Panc1 (cell line): ENCODE data around the gene FAM174B. TPM values are rescaled to one million over a fixed set of nuclear protein-coding genes. Genes with fewer than 3 reads are reported as not detected.

Experiments
- ATAC-seq: fragments of 200-7000 bp; cut with Tn5 transposase; 2 replicates; pipeline ENCODE4 v1.9.1; 2020; ENCODE audit warnings: mild to moderate bottlenecking, moderate library complexity
- BruUV-seq: library from RNA; stranded (reverse); fragments of 400-500 nt; replicated peaks from 2 replicates; lab custom pipeline; 2021; lab: Mats Ljungman, UMichigan
- CTCF ChIA-PET: fragments of 300-600 bp; sonication (Branson Sonifier 250); formaldehyde crosslinking; loops from one replicate; lab custom pipeline; 2022; ENCODE audit warnings: antibody characterized with exemption; lab: Charles Lee
- POLR2A ChIA-PET: fragments of 300-600 bp; sonication (Branson Sonifier 250); formaldehyde crosslinking; loops from one replicate; lab custom pipeline; 2022; ENCODE audit warnings: antibody characterized with exemption; lab: Charles Lee
- DNase-seq: peaks from one replicate; pipeline ENCODE4 v3.0.0-alpha.2; 2010; ENCODE audit warnings: low read depth, low spot score
- H3K27ac ChIP-seq: 2 replicates; pipeline ENCODE4 v1.5.1; 2011; ENCODE audit warnings: mild to moderate bottlenecking, low read length, inconsistent platforms
- H3K27me3 ChIP-seq: fragments of 200-500 bp; sonication (Bioruptor generic); 2 replicates; pipeline ENCODE4 v1.6.0; 2014; ENCODE audit warnings: low read length, inconsistent platforms; ENCODE audit not compliant: control insufficient read depth, insufficient read depth
- H3K36me3 ChIP-seq: fragments of 200-500 bp; sonication (Bioruptor generic); 2 replicates; pipeline ENCODE4 v1.5.1; 2014; ENCODE audit warnings: inconsistent platforms, mild to moderate bottlenecking, low read length, moderate library complexity; ENCODE audit not compliant: control insufficient read depth, insufficient read depth
- H3K4me1 ChIP-seq: 2 replicates; pipeline ENCODE4 v1.5.1; 2011; ENCODE audit warnings: inconsistent platforms, mild to moderate bottlenecking, low read length, moderate library complexity; ENCODE audit not compliant: control insufficient read depth, insufficient read depth
- H3K4me3 ChIP-seq, 2 experiments: 2 replicates each; pipeline ENCODE4 v1.5.1; 2011 to 2012; ENCODE audit warnings: low read depth in 2 of 2, low read length in 2 of 2, mild to moderate bottlenecking in 2 of 2, inconsistent platforms in 1 of 2, moderate library complexity in 1 of 2
- H3K9me3 ChIP-seq: fragments of 200-500 bp; sonication (Bioruptor generic); 2 replicates; pipeline ENCODE4 v1.5.1; 2014; ENCODE audit warnings: low read depth, mild to moderate bottlenecking, inconsistent platforms, low read length, moderate library complexity; ENCODE audit not compliant: control insufficient read depth, insufficient read depth
- POLR2AphosphoS5 ChIP-seq: IDR thresholded peaks from 2 replicates; pipeline ENCODE4 v1.6.1; 2012; ENCODE audit warnings: mild to moderate bottlenecking, low read depth, low read length, moderate library complexity
- SIN3A ChIP-seq: IDR thresholded peaks from 2 replicates; pipeline ENCODE4 v1.6.1; 2012; ENCODE audit warnings: low read depth, mild to moderate bottlenecking, low read length, moderate library complexity, borderline replicate concordance; ENCODE audit not compliant: insufficient read depth
- TCF7L2 ChIP-seq: IDR thresholded peaks from 2 replicates; pipeline ENCODE4 v1.6.1; 2011; ENCODE audit warnings: mild to moderate bottlenecking, low read depth, low read length, inconsistent platforms
- in situ Hi-C: cut with HindIII; loops from 2 replicates; pipeline ENCODE4 v1.10.0; 2016; ENCODE audit warnings: low sequenced_read_pairs, low pct_unique_long_range_greater_than_20kb
- intact Hi-C: fragments of 100-400 bp; cut with micrococcal nuclease; formaldehyde crosslinking; loops from one replicate; pipeline ENCODE4 v1.10.0; 2022; ENCODE audit not compliant: unreplicated experiment
- total RNA-seq: library from RNA; stranded (reverse); gene quantifications from one replicate; pipeline ENCODE4 v1.2.1, GENCODE V29; 2021; ENCODE audit not compliant: unreplicated experiment
- TF ChIP-seq, protein P1 (sequence below), 2 experiments: IDR thresholded peaks; 2 replicates each; pipeline ENCODE4 v1.6.1; 2011 to 2012; ENCODE audit warnings: low read depth in 2 of 2, control low read depth in 1 of 2, low read length in 1 of 2, mild to moderate bottlenecking in 1 of 2, moderate library complexity in 1 of 2; ENCODE audit not compliant: insufficient read depth in 1 of 2
- TF ChIP-seq, protein P2 (sequence below): fragments of 450-650 bp; IDR thresholded peaks from 2 replicates; pipeline ENCODE4 v1.5.1; 2017; ENCODE audit warnings: mild to moderate bottlenecking

Gene FAM174B
- total RNA-seq, 1 experiment from 2014 or later, result 30.7 TPM

DNA sequence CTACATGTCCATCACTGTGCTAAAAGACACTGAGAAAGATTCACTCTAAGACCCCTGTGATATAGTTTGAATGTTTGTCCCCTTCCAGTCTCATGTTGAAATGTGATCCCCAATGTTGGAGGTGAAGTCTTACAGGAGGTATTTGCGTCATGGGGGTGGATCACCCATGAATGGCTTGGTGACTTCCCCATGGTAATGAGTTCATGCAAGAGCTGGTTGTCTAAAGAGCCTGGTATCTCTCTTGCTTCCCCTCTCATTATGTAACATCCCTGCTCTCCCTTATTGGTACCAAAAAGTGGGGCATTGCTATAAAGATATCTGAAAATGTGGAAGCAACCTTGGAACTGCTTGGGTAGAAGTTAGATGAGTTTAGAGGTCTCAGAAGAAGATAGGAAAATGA, 32.2 kb upstream of the FAM174B start:
- H3K9me3 ChIP-seq, result no peaks in the 10 kb centered on the region
- TF ChIP-seq, protein P1, sequence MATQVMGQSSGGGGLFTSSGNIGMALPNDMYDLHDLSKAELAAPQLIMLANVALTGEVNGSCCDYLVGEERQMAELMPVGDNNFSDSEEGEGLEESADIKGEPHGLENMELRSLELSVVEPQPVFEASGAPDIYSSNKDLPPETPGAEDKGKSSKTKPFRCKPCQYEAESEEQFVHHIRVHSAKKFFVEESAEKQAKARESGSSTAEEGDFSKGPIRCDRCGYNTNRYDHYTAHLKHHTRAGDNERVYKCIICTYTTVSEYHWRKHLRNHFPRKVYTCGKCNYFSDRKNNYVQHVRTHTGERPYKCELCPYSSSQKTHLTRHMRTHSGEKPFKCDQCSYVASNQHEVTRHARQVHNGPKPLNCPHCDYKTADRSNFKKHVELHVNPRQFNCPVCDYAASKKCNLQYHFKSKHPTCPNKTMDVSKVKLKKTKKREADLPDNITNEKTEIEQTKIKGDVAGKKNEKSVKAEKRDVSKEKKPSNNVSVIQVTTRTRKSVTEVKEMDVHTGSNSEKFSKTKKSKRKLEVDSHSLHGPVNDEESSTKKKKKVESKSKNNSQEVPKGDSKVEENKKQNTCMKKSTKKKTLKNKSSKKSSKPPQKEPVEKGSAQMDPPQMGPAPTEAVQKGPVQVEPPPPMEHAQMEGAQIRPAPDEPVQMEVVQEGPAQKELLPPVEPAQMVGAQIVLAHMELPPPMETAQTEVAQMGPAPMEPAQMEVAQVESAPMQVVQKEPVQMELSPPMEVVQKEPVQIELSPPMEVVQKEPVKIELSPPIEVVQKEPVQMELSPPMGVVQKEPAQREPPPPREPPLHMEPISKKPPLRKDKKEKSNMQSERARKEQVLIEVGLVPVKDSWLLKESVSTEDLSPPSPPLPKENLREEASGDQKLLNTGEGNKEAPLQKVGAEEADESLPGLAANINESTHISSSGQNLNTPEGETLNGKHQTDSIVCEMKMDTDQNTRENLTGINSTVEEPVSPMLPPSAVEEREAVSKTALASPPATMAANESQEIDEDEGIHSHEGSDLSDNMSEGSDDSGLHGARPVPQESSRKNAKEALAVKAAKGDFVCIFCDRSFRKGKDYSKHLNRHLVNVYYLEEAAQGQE (IDR thresholded peaks at IDR 0.05; ENCODE audit: insufficient read depth in 1 of 2, low read depth in 2 of 2, low read length in 1 of 2), result no peak
- TF ChIP-seq SIN3A, result no peak
- TF ChIP-seq, protein P2, sequence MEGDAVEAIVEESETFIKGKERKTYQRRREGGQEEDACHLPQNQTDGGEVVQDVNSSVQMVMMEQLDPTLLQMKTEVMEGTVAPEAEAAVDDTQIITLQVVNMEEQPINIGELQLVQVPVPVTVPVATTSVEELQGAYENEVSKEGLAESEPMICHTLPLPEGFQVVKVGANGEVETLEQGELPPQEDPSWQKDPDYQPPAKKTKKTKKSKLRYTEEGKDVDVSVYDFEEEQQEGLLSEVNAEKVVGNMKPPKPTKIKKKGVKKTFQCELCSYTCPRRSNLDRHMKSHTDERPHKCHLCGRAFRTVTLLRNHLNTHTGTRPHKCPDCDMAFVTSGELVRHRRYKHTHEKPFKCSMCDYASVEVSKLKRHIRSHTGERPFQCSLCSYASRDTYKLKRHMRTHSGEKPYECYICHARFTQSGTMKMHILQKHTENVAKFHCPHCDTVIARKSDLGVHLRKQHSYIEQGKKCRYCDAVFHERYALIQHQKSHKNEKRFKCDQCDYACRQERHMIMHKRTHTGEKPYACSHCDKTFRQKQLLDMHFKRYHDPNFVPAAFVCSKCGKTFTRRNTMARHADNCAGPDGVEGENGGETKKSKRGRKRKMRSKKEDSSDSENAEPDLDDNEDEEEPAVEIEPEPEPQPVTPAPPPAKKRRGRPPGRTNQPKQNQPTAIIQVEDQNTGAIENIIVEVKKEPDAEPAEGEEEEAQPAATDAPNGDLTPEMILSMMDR, result no peak
- no peak for TF ChIP-seq POLR2AphosphoS5
- no peak for TF ChIP-seq TCF7L2
- H3K27me3 ChIP-seq, result no peaks in the 10 kb centered on the region
- in situ Hi-C loops (no loop called here), intact Hi-C loops (loop anchor here (10.0 kb wide), 1 partner anchor 163 kb away; no protein-coding TSS in a partner anchor)
- BruUV-seq, result no TSS peak
- ATAC-seq (no peak), DNase-seq (no peak)
- no peak overlapping the region for H3K27ac ChIP-seq
- H3K36me3 ChIP-seq, result no peaks in the 10 kb centered on the region
- 0 out of 2 replicates have a peak, but pooled peaks cover 5% of the 10 kb centered on the region for H3K4me1 ChIP-seq
- no peak overlapping the region for H3K4me3 ChIP-seq
- ChIA-PET CTCF (no interaction called here), POLR2A (no interaction called here)

DNA sequence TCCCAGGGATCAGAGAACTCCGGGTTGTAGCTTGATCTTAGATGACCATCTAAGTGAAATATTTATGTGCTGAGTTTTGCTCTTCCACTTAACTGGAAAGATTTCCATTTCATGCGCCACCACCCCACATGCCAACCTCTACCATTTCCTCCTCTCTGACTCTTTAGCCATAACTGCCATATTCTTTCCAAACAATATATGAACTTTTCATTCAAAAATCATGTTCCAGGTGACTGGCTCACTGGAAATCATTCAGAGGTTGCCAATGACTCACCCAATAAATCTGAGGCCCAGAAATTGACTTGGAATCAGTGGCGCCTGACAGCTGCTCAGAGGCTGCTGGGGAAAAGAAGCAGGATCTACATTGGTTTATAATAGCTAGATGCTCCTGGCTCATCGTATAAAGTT, 31.6 kb upstream of the FAM174B start:
- TF ChIP-seq, protein P1 (IDR thresholded peaks at IDR 0.05; ENCODE audit: insufficient read depth in 1 of 2, low read depth in 2 of 2, low read length in 1 of 2), result no peak
- TF ChIP-seq POLR2AphosphoS5 (no peak), SIN3A (no peak), TCF7L2 (no peak)
- TF ChIP-seq, protein P2, result no peak
- DNase-seq (no peak), ATAC-seq (no peak)
- H3K9me3 ChIP-seq, result no peaks in the 10 kb centered on the region
- H3K4me1 ChIP-seq, result 0 out of 2 replicates have a peak, but pooled peaks cover 5% of the 10 kb centered on the region
- no peak overlapping the region for H3K4me3 ChIP-seq
- CTCF ChIA-PET, result interaction anchor here (0.6 kb wide), 1 partner anchor 364 kb away, joined by 3 read pairs; no protein-coding TSS in a partner anchor
- intact Hi-C loops, result loop anchor here (10.0 kb wide), 1 partner anchor 162 kb away; no protein-coding TSS in a partner anchor
- POLR2A ChIA-PET, result no interaction called here
- no peaks in the 10 kb centered on the region for H3K27me3 ChIP-seq
- no peaks in the 10 kb centered on the region for H3K36me3 ChIP-seq
- in situ Hi-C loops, result no loop called here
- no peak overlapping the region for H3K27ac ChIP-seq
- no TSS peak for BruUV-seq
